GM21619 (cell line): Measurements from ENCODE around the gene PLCB1.
"Not testable (repeated sequence)": the region's sequence is repeated elsewhere in the genome, so short reads cannot be mapped to it uniquely, and the experiment has no call there.

ENCODE experiments used
- ATAC-seq: cut with Tn5 transposase; IDR thresholded peaks from one replicate; pipeline ENCODE4 v1.9.1; 2021; ENCODE audit not compliant: unreplicated experiment

Gene PLCB1

GRCh38 chr20:8131598-8132483 lies at the start of gene PLCB1:
Gene PLCB1, plus strand, starts transcription at chr20:8132266. Its CDS starts 386 bp downstream, at chr20:8132652.
- peak; percentile 81 for ATAC-seq

- ATAC-seq, result no peak
Measured at GRCh38 chr20:8082989-8083388, 49.1 kb upstream of the PLCB1 start.

GRCh38 chr20:8089668-8090067 lies 42.4 kb upstream of the PLCB1 start:
- ATAC-seq, result no peak

GRCh38 chr20:8094415-8094818 lies 37.6 kb upstream of the PLCB1 start:
- ATAC-seq, result no peak

- no peak for ATAC-seq
Measured at GRCh38 chr20:8094850-8095249, 37.2 kb upstream of the PLCB1 start.

GRCh38 chr20:8095648-8096572 lies 36.2 kb upstream of the PLCB1 start:
- no peak for ATAC-seq

GRCh38 chr20:8097307-8097706 lies 34.8 kb upstream of the PLCB1 start:
- no peak for ATAC-seq

GRCh38 chr20:8104252-8104651 lies 27.8 kb upstream of the PLCB1 start:
- no peak for ATAC-seq

GRCh38 chr20:8114612-8115011 lies 17.5 kb upstream of the PLCB1 start:
- ATAC-seq, result not testable (repeated sequence)

GRCh38 chr20:8115436-8115835 lies 16.6 kb upstream of the PLCB1 start:
- ATAC-seq, result no peak

- ATAC-seq, result no peak
Measured at GRCh38 chr20:8116067-8116811, 15.8 kb upstream of the PLCB1 start.

- no peak for ATAC-seq
Measured at GRCh38 chr20:8117636-8118035, 14.4 kb upstream of the PLCB1 start.

GRCh38 chr20:8118039-8118438 lies 14.0 kb upstream of the PLCB1 start:
- no peak for ATAC-seq

- ATAC-seq, result no peak
Measured at GRCh38 chr20:8118760-8119159, 13.3 kb upstream of the PLCB1 start.

GRCh38 chr20:8121666-8122065 lies 10.4 kb upstream of the PLCB1 start:
- ATAC-seq, result no peak

GRCh38 chr20:8124639-8125038 lies 7.4 kb upstream of the PLCB1 start:
- no peak for ATAC-seq

GRCh38 chr20:8126181-8126580 lies 5.9 kb upstream of the PLCB1 start:
- no peak for ATAC-seq

GRCh38 chr20:8126841-8127378 lies 5.2 kb upstream of the PLCB1 start:
- ATAC-seq, result no peak

GRCh38 chr20:8127553-8128255 lies 4.4 kb upstream of the PLCB1 start:
- ATAC-seq, result peak; percentile 59
